Right lobe of liver (tissue), 4 donors: ENCODE results near the gene ATP5F1B.

Experiments
- CTCF ChIP-seq, 4 donors: fragments of 200-600 bp in 3 of 4; fragments of 450-650 bp in 1 of 4; IDR thresholded peaks; one replicate each; pipeline versions ENCODE4 v1.5.1 to v1.8.0; 2016 to 2022; ENCODE audit warnings: antibody characterized with exemption in 4 of 4, mild to moderate bottlenecking in 2 of 4
- POLR2A ChIP-seq: fragments of 450-650 bp; IDR thresholded peaks from one replicate; pipeline ENCODE4 v1.6.1; 2017; ENCODE audit warnings: antibody characterized with exemption, mild to moderate bottlenecking
- donor health status: DM: no; HTN: no; CAD: no.
- donor health status: DM: no; HTN: no; CAD: no.
- donor health status: DM: no; HTN: yes; CAD: no.

- no peak for TF ChIP-seq CTCF (IDR thresholded peaks at IDR 0.05)
- TF ChIP-seq POLR2A, result no peak
Observed at GRCh38 chr12:56645201-56645716, 525 bp downstream of the ATP5F1B start.
